Measurements from ENCODE around the gene TMEM132C.

GRCh38 chr12:128621304-128621703, 354.3 kb downstream of the TMEM132C start:
- no peak for TF ChIP-seq POLR2AphosphoS5 (IDR thresholded peaks at IDR 0.05; ENCODE audit: low read depth)
- TF ChIP-seq GABPA (IDR thresholded peaks at IDR 0.05; ENCODE audit: low read depth): no peak
- no peak for TF ChIP-seq CTCF (IDR thresholded peaks at IDR 0.05; ENCODE audit: insufficient read depth, low read length)

All from HL-60 (cell line).